H1 (cell line): ENCODE results near the gene PSME3.
A peak's percentile ranks its signal among the peaks of the same experiment; 100 is the strongest.

Experiments
- CBX5 ChIP-seq: fragments of 300-800, 300-1000 bp; sonication (generic); IDR thresholded peaks from 2 replicates; pipeline ENCODE4 v1.7.1; 2016; ENCODE audit warnings: antibody characterized with exemption, low read length, low read depth
- CEBPB ChIP-seq: IDR thresholded peaks from 2 replicates; pipeline ENCODE4 v1.6.1; 2012; ENCODE audit warnings: low read depth, low read length
- CHD1 ChIP-seq: IDR thresholded peaks from 2 replicates; pipeline ENCODE4 v1.6.1; 2012; ENCODE audit warnings: low read depth, low read length, improper control_type of control experiment
- CTCF ChIP-seq, 3 experiments: IDR thresholded peaks; 1 replicate in 2 of 3; 2 replicates in 1 of 3; pipeline versions ENCODE4 v1.5.1 to v1.6.1; 2011; ENCODE audit warnings: low read length in 3 of 3, mild to moderate bottlenecking in 3 of 3, inconsistent platforms in 2 of 3, low read depth in 1 of 3, moderate library complexity in 1 of 3; ENCODE audit not compliant: insufficient read depth in 1 of 3; ENCODE audit errors: control extremely low read depth in 1 of 3
- EGR1 ChIP-seq: IDR thresholded peaks from 2 replicates; pipeline ENCODE4 v1.6.1; 2011; ENCODE audit warnings: low read depth, low read length, borderline replicate concordance
- EP300 ChIP-seq, 2 experiments: IDR thresholded peaks; 1 replicate in 1 of 2; 2 replicates in 1 of 2; pipeline ENCODE4 v1.6.1; 2011 to 2012; ENCODE audit warnings: low read depth in 2 of 2, low read length in 2 of 2, mild to moderate bottlenecking in 2 of 2, borderline replicate concordance in 1 of 2, inconsistent platforms in 1 of 2, moderate library complexity in 1 of 2
- EZH2 ChIP-seq: fragments of 200-600 bp; sonication (generic); IDR thresholded peaks from 2 replicates; pipeline ENCODE4 v1.7.1; 2012; ENCODE audit warnings: low read depth, mild to moderate bottlenecking, moderate library complexity, low read length, inconsistent platforms; ENCODE audit not compliant: severe bottlenecking
- FOSL1 ChIP-seq: IDR thresholded peaks from 2 replicates; pipeline ENCODE4 v1.6.1; 2011; ENCODE audit warnings: mild to moderate bottlenecking, low read depth, low read length, moderate library complexity; ENCODE audit not compliant: insufficient read depth
- GTF2F1 ChIP-seq: IDR thresholded peaks from 2 replicates; pipeline ENCODE4 v1.6.1; 2012; ENCODE audit warnings: low read depth, low read length, improper control_type of control experiment, borderline replicate concordance
- HDAC6 ChIP-seq: IDR thresholded peaks from one replicate; pipeline ENCODE4 v1.7.1; 2012; ENCODE audit warnings: low read depth, mild to moderate bottlenecking, inconsistent platforms, low read length, moderate library complexity
- POLR2A ChIP-seq, 2 experiments: IDR thresholded peaks; 1 replicate in 1 of 2; 2 replicates in 1 of 2; pipeline ENCODE4 v1.6.1; 2011; ENCODE audit warnings: low read depth in 2 of 2, low read length in 2 of 2, mild to moderate bottlenecking in 2 of 2; ENCODE audit errors: control extremely low read depth in 1 of 2
- POLR2AphosphoS5 ChIP-seq: IDR thresholded peaks from 2 replicates; pipeline ENCODE4 v1.6.1; 2011; ENCODE audit warnings: low read depth, low read length
- RAD21 ChIP-seq, 2 experiments: IDR thresholded peaks in 1 of 2; conservative IDR thresholded peaks in 1 of 2; 2 replicates each; pipeline ENCODE4 v1.6.1; 2011; ENCODE audit warnings: low read depth in 2 of 2, low read length in 2 of 2, improper control_type of control experiment in 1 of 2, inconsistent platforms in 1 of 2, mild to moderate bottlenecking in 1 of 2, moderate library complexity in 1 of 2
- USF2 ChIP-seq: IDR thresholded peaks from 2 replicates; pipeline ENCODE4 v1.6.1; 2011; ENCODE audit warnings: low read length, improper control_type of control experiment

- TF ChIP-seq EP300 (IDR thresholded peaks at IDR 0.05; ENCODE audit: borderline replicate concordance in 1 of 2, low read depth in 2 of 2, low read length in 2 of 2), result no peak
- TF ChIP-seq CEBPB, result no peak
- peak; percentile 9 to 36 (median 22); a peak in 3 of 4 replicates for TF ChIP-seq CTCF (IDR thresholded peaks at IDR 0.05; ENCODE audit: control extremely low read depth in 1 of 3, insufficient read depth in 1 of 3, low read depth in 1 of 3, low read length in 3 of 3)
- TF ChIP-seq FOSL1, result no peak
- no peak for TF ChIP-seq CHD1
- TF ChIP-seq USF2, result peak; percentile 55; the same call in 1 of the 2 replicates
- no peak for TF ChIP-seq CBX5
- TF ChIP-seq POLR2AphosphoS5, result no peak
- no peak for TF ChIP-seq EZH2
- TF ChIP-seq EGR1, result no peak
- TF ChIP-seq POLR2A (IDR thresholded peaks at IDR 0.05; ENCODE audit: control extremely low read depth in 1 of 2, low read depth in 2 of 2, low read length in 2 of 2), result no peak
- TF ChIP-seq RAD21 (IDR thresholded peaks at IDR 0.05 in 1 of 2, conservative IDR thresholded peaks at IDR 0.05 in 1 of 2; ENCODE audit: low read depth in 2 of 2, low read length in 2 of 2), result peak in 1 of 2 experiments; percentile 28; a peak in 1 of 4 replicates
- TF ChIP-seq HDAC6, result no peak
- TF ChIP-seq GTF2F1, result no peak
These were observed 45.1 kb downstream of the PSME3 start for GRCh38 chr17:42878123-42878880.
